ENCODE data around the gene MED15.
"Not testable (repeated sequence)": the region's sequence is repeated elsewhere in the genome, so short reads cannot be mapped to it uniquely, and the experiment has no call there.

The MED15 gene

GRCh38 chr22:20585639-20586402, 78.4 kb downstream of the MED15 start:
- DNase-seq, result no peak

GRCh38 chr22:20586403-20586745, 79.0 kb downstream of the MED15 start:
- no peak for DNase-seq

GRCh38 chr22:20587206-20587958, 80.0 kb downstream of the MED15 start:
- no peak for DNase-seq

- DNase-seq, result no peak
These were observed 80.9 kb downstream of the MED15 start for GRCh38 chr22:20588092-20588842.

GRCh38 chr22:20588843-20589581, 81.6 kb downstream of the MED15 start:
- DNase-seq, result no peak

GRCh38 chr22:20589614-20590476, 82.4 kb downstream of the MED15 start:
- no peak for DNase-seq

GRCh38 chr22:20590477-20591294, 83.3 kb downstream of the MED15 start:
- DNase-seq, result no peak

- DNase-seq, result no peak
These were observed 83.9 kb downstream of the MED15 start for GRCh38 chr22:20591295-20591645.

- no peak for DNase-seq
These were observed 84.4 kb downstream of the MED15 start for GRCh38 chr22:20591660-20592310.

GRCh38 chr22:20594038-20594437, 86.6 kb downstream of the MED15 start:
- DNase-seq, result not testable (repeated sequence)

GRCh38 chr22:20594486-20594885, 87.1 kb downstream of the MED15 start:
- DNase-seq, result not testable (repeated sequence)

- DNase-seq, result no peak
These were observed 88.1 kb downstream of the MED15 start for GRCh38 chr22:20595461-20595860.

GRCh38 chr22:20599117-20599516, 91.7 kb downstream of the MED15 start:
- DNase-seq, result no peak

- DNase-seq, result no peak
These were observed 92.8 kb downstream of the MED15 start for GRCh38 chr22:20600137-20600673.

- DNase-seq, result no peak
These were observed 93.9 kb downstream of the MED15 start for GRCh38 chr22:20601308-20601707.

- no peak for DNase-seq
These were observed 95.3 kb downstream of the MED15 start for GRCh38 chr22:20602609-20603164.

GRCh38 chr22:20604092-20604747, 96.8 kb downstream of the MED15 start:
- DNase-seq, result no peak

GRCh38 chr22:20604776-20605221, 97.4 kb downstream of the MED15 start:
- DNase-seq, result no peak

GRCh38 chr22:20605328-20605727, 97.9 kb downstream of the MED15 start:
- DNase-seq, result no peak
